Mucosa of descending colon (tissue), 3 donors: ENCODE measurements around the gene DTX1. TPM values are rescaled to one million over a fixed set of nuclear protein-coding genes. Genes with fewer than 3 reads are reported as not detected.

Experiments used
- ATAC-seq: fragments of 200-7000 bp; cut with Tn5 transposase; one replicate; pipeline ENCODE4 v1.9.1; 2020; ENCODE audit warnings: mild to moderate bottlenecking, moderate library complexity
- DNase-seq, 3 donors: peaks; one replicate each; pipeline ENCODE4 v3.0.0-alpha.2; 2020
- H3K36me3 ChIP-seq: fragments of 200-600 bp; one replicate; pipeline ENCODE4 v1.8.0; 2021; ENCODE audit warnings: low read depth, mild to moderate bottlenecking
- H3K4me1 ChIP-seq: fragments of 200-600 bp; one replicate; pipeline ENCODE4 v1.8.0; 2021; ENCODE audit warnings: low read depth, mild to moderate bottlenecking
- H3K4me3 ChIP-seq: fragments of 200-600 bp; one replicate; pipeline ENCODE4 v1.8.0; 2021; ENCODE audit warnings: mild to moderate bottlenecking
- H3K9me3 ChIP-seq: fragments of 200-600 bp; one replicate; pipeline ENCODE4 v1.8.0; 2021; ENCODE audit warnings: mild to moderate bottlenecking
- intact Hi-C, 2 donors: fragments of 100-400 bp; cut with DNase I in 1 of 2; cut with micrococcal nuclease in 1 of 2; formaldehyde crosslinking; loops; one replicate each; pipeline versions ENCODE4 v1.11.0 to v1.11.1; 2022; cut with DNase I, micrococcal nuclease
- total RNA-seq, 3 donors: library from RNA; stranded (reverse); fragmentation: NEBNext Ultra II Directional in 2 of 3; extraction: Animal tissue kit (Norgen Biotek cat#: 25700) in 2 of 3; gene quantifications; one replicate each; pipeline versions ENCODE4 v1.2.1 to v1.2.4, GENCODE V29; 2021 to 2023
- TF ChIP-seq, protein P1 (sequence below): fragments of 200-600 bp; IDR thresholded peaks from one replicate; pipeline ENCODE4 v1.8.0; 2022; ENCODE audit warnings: antibody characterized with exemption, mild to moderate bottlenecking
- donor health status: DM: no; HTN: no; CAD: no; lungs with moderate emphysema.
- donor health status: DM: no; HTN: no; CAD: no.
- donor health status: DM: no; HTN: yes; CAD: no.

Gene DTX1
- total RNA-seq, 3 donors from 2014 or later = 0.67 to 5.9 (median 1.6) TPM

DNA sequence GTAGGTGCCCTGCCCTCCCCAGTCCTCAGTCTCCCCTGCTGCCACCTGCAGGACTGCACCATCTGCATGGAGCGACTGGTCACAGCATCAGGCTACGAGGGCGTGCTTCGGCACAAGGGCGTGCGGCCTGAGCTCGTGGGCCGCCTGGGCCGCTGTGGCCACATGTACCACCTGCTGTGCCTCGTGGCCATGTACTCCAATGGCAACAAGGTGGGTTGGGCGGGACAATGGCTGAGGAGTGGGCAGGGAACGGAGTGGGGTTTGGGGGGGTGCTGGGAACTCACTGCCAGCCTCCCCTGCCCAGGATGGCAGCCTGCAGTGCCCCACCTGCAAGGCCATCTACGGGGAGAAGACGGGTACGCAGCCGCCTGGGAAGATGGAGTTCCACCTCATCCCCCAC, 38.2 kb downstream of the DTX1 start:
- Histone ChIP-seq H3K9me3 (no peaks in the 10 kb centered on the region), H3K4me3 (no peak overlapping the region), H3K36me3 (no peaks in the 10 kb centered on the region), H3K4me1 (peaks cover 4% of the 10 kb centered on the region)
- TF ChIP-seq, protein P1, sequence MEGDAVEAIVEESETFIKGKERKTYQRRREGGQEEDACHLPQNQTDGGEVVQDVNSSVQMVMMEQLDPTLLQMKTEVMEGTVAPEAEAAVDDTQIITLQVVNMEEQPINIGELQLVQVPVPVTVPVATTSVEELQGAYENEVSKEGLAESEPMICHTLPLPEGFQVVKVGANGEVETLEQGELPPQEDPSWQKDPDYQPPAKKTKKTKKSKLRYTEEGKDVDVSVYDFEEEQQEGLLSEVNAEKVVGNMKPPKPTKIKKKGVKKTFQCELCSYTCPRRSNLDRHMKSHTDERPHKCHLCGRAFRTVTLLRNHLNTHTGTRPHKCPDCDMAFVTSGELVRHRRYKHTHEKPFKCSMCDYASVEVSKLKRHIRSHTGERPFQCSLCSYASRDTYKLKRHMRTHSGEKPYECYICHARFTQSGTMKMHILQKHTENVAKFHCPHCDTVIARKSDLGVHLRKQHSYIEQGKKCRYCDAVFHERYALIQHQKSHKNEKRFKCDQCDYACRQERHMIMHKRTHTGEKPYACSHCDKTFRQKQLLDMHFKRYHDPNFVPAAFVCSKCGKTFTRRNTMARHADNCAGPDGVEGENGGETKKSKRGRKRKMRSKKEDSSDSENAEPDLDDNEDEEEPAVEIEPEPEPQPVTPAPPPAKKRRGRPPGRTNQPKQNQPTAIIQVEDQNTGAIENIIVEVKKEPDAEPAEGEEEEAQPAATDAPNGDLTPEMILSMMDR = no peak
- ATAC-seq (no peak), DNase-seq (no peak)
- intact Hi-C loops = no loop called here

DNA sequence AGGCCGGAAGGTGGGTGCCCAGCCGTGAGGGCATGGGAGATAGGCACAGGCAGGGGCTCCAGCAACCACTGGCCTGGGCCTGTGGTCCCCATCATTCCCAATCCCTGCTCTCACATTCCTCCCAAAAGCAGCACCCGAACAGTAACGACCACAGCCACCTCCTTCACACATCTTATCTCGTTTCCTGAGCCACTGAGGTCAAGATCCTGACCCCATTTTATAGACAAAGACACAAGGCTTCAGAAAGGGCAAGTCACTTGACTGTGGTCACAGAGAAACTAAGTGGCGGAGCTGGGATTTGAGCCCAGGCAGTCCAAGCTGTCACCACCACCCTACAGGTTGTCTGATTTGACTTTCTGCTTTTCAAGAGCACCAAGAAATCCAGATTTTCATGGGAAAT, 38.9 kb downstream of the DTX1 start:
- TF ChIP-seq, protein P1 = no peak
- Histone ChIP-seq H3K9me3 (no peaks in the 10 kb centered on the region), H3K4me1 (peaks cover 4% of the 10 kb centered on the region), H3K4me3 (no peak overlapping the region), H3K36me3 (no peaks in the 10 kb centered on the region)
- intact Hi-C loops = no loop called here
- ATAC-seq = no peak
- DNase-seq = no peak

DNA sequence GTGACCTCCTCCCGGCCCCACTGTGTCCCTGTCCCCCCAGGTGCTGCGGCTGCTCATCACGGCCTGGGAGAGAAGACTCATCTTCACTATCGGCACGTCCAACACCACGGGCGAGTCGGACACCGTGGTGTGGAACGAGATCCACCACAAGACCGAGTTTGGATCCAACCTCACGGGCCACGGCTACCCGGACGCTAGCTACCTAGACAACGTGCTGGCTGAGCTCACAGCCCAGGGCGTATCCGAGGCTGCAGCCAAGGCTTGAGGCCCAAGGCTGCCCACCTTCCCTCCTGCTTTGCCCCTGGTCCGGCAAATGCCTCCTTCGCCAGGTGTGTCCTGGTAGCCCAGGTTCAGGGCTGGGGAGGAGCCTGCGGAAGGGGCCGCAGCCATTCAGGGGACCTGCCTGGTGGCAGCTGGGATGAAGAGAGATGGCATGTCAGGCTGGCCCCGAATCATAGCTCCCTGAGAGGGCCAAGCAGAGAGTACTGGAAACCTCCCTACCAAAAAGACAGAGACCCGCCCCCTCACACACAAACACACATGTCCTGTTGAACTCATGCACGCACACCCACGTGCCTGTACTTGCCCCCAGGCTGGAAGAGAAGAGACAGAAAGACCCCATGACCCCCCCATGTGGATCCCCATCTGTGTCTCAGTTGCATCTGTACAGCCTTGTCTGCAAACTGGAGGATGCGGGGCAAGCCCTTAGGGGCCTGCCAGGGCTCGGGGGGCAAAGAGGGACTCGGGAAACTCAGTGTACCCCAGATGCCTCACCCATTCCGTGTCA, 40.3 kb downstream of the DTX1 start:
- Histone ChIP-seq H3K4me1 (peaks cover 4% of the 10 kb centered on the region), H3K36me3 (no peaks in the 10 kb centered on the region), H3K4me3 (no peak overlapping the region), H3K9me3 (no peaks in the 10 kb centered on the region)
- TF ChIP-seq, protein P1 = no peak
- intact Hi-C loops = no loop called here
- ATAC-seq (no peak), DNase-seq (no peak)

DNA sequence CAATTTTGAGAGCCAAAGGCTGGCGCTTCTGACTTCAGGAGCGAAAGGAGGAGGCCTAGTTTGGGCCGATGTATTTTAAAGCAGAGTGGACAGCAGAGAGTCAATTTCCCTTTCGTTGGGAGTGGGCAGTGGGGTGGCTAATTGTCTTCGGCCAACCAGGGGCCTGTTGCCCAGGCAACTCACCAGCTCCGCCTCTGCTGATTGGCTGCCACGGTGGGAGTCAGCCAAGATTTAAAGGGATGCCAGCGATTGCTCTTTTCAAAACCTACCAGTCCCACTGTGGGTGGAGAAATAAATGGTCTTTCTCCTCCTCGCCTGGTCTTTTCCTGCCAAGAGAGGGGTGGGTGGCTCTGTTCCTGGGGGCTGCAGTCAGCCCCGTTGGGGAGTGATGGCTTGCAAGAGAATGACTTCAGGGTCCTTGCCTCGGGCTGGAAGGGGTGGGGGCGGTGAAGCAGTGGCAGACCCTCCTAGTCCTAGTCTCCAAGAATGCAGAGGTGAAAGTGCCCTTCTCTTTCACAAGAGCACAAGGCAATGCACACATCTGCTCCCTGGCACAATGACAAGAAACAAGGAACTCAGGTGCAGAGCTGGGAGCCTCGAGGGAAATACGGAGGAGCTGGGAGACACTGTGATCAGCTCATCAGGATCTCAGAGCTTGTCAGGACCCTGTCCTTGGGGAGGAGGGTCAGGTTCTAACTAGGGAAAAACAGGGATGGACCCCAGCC, 41.3 kb downstream of the DTX1 start:
- H3K9me3 ChIP-seq = no peaks in the 10 kb centered on the region
- no peak overlapping the region for H3K4me3 ChIP-seq
- no peaks in the 10 kb centered on the region for H3K36me3 ChIP-seq
- H3K4me1 ChIP-seq = peaks cover 4% of the 10 kb centered on the region
- intact Hi-C loops = no loop called here
- ATAC-seq (peak; percentile 13), DNase-seq (no peak)
- TF ChIP-seq, protein P1 = no peak

DNA sequence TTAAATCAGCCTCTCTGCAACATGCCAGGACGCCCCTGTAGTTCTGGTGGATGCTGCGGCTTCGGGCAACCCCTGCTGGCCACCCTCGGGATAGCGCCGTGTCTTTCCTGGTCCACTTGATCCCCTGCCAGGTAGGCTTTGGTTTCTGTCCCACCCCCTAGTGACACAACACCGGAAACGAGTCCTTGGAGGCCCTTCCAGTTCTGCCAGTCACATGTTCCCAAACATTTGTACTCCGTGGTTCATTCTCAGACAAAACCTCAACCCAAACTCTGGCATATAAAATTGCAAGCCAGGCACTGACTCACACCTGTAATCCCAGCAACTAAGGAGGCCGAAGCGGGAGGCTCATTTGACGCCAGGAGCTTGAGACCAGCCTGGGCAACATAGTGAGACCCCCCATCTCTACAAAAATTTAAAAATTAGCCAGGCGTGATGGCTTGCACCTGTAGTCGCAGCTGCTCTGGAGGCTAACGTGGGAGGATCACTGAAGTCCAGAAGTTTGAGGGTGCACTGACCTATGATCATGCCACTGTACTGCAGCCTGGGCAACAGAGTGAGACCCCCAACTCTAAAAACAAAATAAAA, 42.0 kb downstream of the DTX1 start:
- H3K4me1 ChIP-seq = no peaks in the 10 kb centered on the region
- intact Hi-C loops = no loop called here
- TF ChIP-seq, protein P1 = peak; percentile 58
- DNase-seq = peak; percentile 74 to 90 (median 83)
- peak; percentile 96 for ATAC-seq
- H3K4me3 ChIP-seq = no peak overlapping the region
- H3K36me3 ChIP-seq = no peaks in the 10 kb centered on the region
- H3K9me3 ChIP-seq = no peaks in the 10 kb centered on the region
